ENCODE measurements around the gene KCNE4.

DNA sequence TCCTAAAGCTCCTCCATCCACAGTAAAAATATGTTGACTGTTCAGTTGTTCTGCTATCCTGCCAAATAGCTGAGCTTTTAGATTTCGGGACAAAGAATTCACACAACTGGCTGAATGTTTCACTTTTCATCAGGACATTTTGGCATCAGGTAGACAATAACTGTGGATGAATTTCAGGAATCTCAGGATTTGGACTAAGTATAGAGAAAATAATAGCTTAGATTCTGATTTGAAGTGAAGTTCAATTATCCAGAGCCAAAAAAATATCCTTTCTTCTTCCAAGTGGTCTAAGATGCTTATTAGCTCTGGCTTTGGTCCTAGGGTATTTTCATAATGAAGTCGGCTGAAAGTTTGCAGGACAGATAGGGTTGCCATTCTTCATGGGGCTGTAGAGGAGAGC lies 16.1 kb downstream of the KCNE4 start:
- TF ChIP-seq, protein P1, sequence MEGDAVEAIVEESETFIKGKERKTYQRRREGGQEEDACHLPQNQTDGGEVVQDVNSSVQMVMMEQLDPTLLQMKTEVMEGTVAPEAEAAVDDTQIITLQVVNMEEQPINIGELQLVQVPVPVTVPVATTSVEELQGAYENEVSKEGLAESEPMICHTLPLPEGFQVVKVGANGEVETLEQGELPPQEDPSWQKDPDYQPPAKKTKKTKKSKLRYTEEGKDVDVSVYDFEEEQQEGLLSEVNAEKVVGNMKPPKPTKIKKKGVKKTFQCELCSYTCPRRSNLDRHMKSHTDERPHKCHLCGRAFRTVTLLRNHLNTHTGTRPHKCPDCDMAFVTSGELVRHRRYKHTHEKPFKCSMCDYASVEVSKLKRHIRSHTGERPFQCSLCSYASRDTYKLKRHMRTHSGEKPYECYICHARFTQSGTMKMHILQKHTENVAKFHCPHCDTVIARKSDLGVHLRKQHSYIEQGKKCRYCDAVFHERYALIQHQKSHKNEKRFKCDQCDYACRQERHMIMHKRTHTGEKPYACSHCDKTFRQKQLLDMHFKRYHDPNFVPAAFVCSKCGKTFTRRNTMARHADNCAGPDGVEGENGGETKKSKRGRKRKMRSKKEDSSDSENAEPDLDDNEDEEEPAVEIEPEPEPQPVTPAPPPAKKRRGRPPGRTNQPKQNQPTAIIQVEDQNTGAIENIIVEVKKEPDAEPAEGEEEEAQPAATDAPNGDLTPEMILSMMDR (IDR thresholded peaks at IDR 0.05), result no peak
- TF ChIP-seq POLR2A (IDR thresholded peaks at IDR 0.05), result no peak
- TF ChIP-seq EP300 (IDR thresholded peaks at IDR 0.05), result no peak
